ENCODE results near the gene ST6GALNAC5. TPM values are rescaled to one million over a fixed set of nuclear protein-coding genes. Genes with fewer than 3 reads are reported as not detected.

ST6GALNAC5 gene
- total RNA-seq, 4 donors from 2014 or later = 0.16 TPM; not detected in 3

- in situ Hi-C loops (cut with MboI; ENCODE audit: low sequenced_read_pairs in 4 of 4) = no loop called here
- intact Hi-C loops (cut with DNase I; ENCODE audit: low total_unique reads) = no loop called here
- ATAC-seq = no peak
Measured at GRCh38 chr1:76892675-76893074, 25.4 kb downstream of the ST6GALNAC5 start.

GRCh38 chr1:76901158-76901767 lies 34.0 kb downstream of the ST6GALNAC5 start:
- in situ Hi-C loops (cut with MboI; ENCODE audit: low sequenced_read_pairs in 4 of 4) = no loop called here
- H3K27me3 ChIP-seq = no peaks in the 10 kb centered on the region
- TF ChIP-seq CTCF (IDR thresholded peaks at IDR 0.05 in 4 of 5, conservative IDR thresholded peaks at IDR 0.05 in 1 of 5) = no peak
- no peak for TF ChIP-seq POLR2A (IDR thresholded peaks at IDR 0.05)
- no peak overlapping the region for H3K4me3 ChIP-seq
- no peak overlapping the region for H3K27ac ChIP-seq
- intact Hi-C loops (cut with DNase I; ENCODE audit: low total_unique reads) = no loop called here
- no peaks in the 10 kb centered on the region for H3K4me1 ChIP-seq
- no peaks in the 10 kb centered on the region for H3K36me3 ChIP-seq
- no peak for ATAC-seq
- no peaks in the 10 kb centered on the region for H3K9me3 ChIP-seq
- no peak for DNase-seq

More at GRCh38 chr1:76892675-76893074, 25.4 kb downstream of the ST6GALNAC5 start:
- no peaks in the 10 kb centered on the region for H3K36me3 ChIP-seq
- H3K9me3 ChIP-seq = no peaks in the 10 kb centered on the region
- H3K4me3 ChIP-seq = no peak overlapping the region
- H3K4me1 ChIP-seq = no peaks in the 10 kb centered on the region
- no peak for DNase-seq
- H3K27me3 ChIP-seq = no peaks in the 10 kb centered on the region
- no peak overlapping the region for H3K27ac ChIP-seq
- TF ChIP-seq POLR2A (IDR thresholded peaks at IDR 0.05) (no peak), CTCF (IDR thresholded peaks at IDR 0.05 in 4 of 5, conservative IDR thresholded peaks at IDR 0.05 in 1 of 5) (no peak)

GRCh38 chr1:76905876-76906595 lies 38.8 kb downstream of the ST6GALNAC5 start:
- no peaks in the 10 kb centered on the region for H3K9me3 ChIP-seq

GRCh38 chr1:76909311-76909710 lies 42.0 kb downstream of the ST6GALNAC5 start:
- in situ Hi-C loops (cut with MboI; ENCODE audit: low sequenced_read_pairs in 4 of 4) = no loop called here

More at GRCh38 chr1:76905876-76906595, 38.8 kb downstream of the ST6GALNAC5 start:
- H3K4me3 ChIP-seq = no peak overlapping the region
- no peaks in the 10 kb centered on the region for H3K36me3 ChIP-seq
- TF ChIP-seq CTCF (IDR thresholded peaks at IDR 0.05 in 4 of 5, conservative IDR thresholded peaks at IDR 0.05 in 1 of 5) (no peak), POLR2A (IDR thresholded peaks at IDR 0.05) (no peak)
- no peaks in the 10 kb centered on the region for H3K4me1 ChIP-seq
- intact Hi-C loops (cut with DNase I; ENCODE audit: low total_unique reads) = no loop called here
- DNase-seq (no peak), ATAC-seq (no peak)
- H3K27me3 ChIP-seq = no peaks in the 10 kb centered on the region
- no peak overlapping the region for H3K27ac ChIP-seq
- in situ Hi-C loops (cut with MboI; ENCODE audit: low sequenced_read_pairs in 4 of 4) = no loop called here

More at GRCh38 chr1:76909311-76909710, 42.0 kb downstream of the ST6GALNAC5 start:
- Histone ChIP-seq H3K4me1 (no peaks in the 10 kb centered on the region), H3K36me3 (no peaks in the 10 kb centered on the region), H3K9me3 (no peaks in the 10 kb centered on the region), H3K27me3 (no peaks in the 10 kb centered on the region), H3K4me3 (no peak overlapping the region), H3K27ac (no peak overlapping the region)
- intact Hi-C loops (cut with DNase I; ENCODE audit: low total_unique reads) = no loop called here
- no peak for DNase-seq
- TF ChIP-seq CTCF (IDR thresholded peaks at IDR 0.05 in 4 of 5, conservative IDR thresholded peaks at IDR 0.05 in 1 of 5) (no peak), POLR2A (IDR thresholded peaks at IDR 0.05) (no peak)
- no peak for ATAC-seq

Data from gastrocnemius medialis (tissue), 4 donors.